Astrocyte (in vitro differentiated cells and primary cell): Measurements from ENCODE around the gene CCDC40.
"Not testable (repeated sequence)": the region's sequence is repeated elsewhere in the genome, so short reads cannot be mapped to it uniquely, and the experiment has no call there.

Source experiments
- EZH2 ChIP-seq: IDR thresholded peaks from 2 replicates; pipeline ENCODE4 v1.6.1; 2012; ENCODE audit warnings: mild to moderate bottlenecking, low read length, inconsistent platforms; ENCODE audit not compliant: insufficient read depth
- TF ChIP-seq, protein P1 (sequence below): IDR thresholded peaks from 2 replicates; pipeline ENCODE4 v1.5.1; 2011; ENCODE audit warnings: low read depth, mild to moderate bottlenecking, inconsistent platforms, low read length, moderate library complexity; ENCODE audit not compliant: insufficient read depth

DNA sequence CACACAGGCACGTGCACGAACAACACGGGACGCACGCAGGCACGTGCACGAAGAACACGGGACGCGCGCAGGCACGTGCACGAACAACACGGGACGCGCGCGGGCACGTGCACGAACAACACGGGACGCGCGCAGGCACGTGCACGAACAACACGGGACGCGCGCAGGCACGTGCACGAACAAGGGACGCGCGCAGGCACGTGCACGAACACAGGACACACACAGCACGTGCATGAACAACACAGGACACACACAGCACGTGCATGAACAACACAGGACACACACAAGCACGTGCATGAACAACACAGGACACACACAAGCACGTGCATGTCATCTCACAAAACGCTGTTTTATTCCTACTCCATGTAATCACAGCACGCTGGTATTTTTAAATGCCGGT, 53.7 kb downstream of the CCDC40 start:
- TF ChIP-seq, protein P1, sequence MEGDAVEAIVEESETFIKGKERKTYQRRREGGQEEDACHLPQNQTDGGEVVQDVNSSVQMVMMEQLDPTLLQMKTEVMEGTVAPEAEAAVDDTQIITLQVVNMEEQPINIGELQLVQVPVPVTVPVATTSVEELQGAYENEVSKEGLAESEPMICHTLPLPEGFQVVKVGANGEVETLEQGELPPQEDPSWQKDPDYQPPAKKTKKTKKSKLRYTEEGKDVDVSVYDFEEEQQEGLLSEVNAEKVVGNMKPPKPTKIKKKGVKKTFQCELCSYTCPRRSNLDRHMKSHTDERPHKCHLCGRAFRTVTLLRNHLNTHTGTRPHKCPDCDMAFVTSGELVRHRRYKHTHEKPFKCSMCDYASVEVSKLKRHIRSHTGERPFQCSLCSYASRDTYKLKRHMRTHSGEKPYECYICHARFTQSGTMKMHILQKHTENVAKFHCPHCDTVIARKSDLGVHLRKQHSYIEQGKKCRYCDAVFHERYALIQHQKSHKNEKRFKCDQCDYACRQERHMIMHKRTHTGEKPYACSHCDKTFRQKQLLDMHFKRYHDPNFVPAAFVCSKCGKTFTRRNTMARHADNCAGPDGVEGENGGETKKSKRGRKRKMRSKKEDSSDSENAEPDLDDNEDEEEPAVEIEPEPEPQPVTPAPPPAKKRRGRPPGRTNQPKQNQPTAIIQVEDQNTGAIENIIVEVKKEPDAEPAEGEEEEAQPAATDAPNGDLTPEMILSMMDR: not testable (repeated sequence)
- not testable (repeated sequence) for TF ChIP-seq EZH2
